B cell (primary cell): ENCODE measurements around the gene KRTAP2-4. TPM values are rescaled to one million over a fixed set of nuclear protein-coding genes. Genes with fewer than 3 reads are reported as not detected.

Experiments
- ATAC-seq: fragments of 200-7000 bp; cut with Tn5 transposase; one replicate; pipeline ENCODE4 v1.10.0; 2021; ENCODE audit warnings: low read depth, mild to moderate bottlenecking, moderate number of reproducible peaks, moderate library complexity
- CTCF ChIA-PET: fragments of 350-600 bp; sonication (Branson Sonifier 250); formaldehyde crosslinking; loops from one replicate; lab custom pipeline; 2021; ENCODE audit warnings: antibody characterized with exemption, inconsistent platforms; lab: Charles Lee
- POLR2A ChIA-PET: fragments of 350-600 bp; sonication (Branson Sonifier 250); formaldehyde crosslinking; loops from one replicate; lab custom pipeline; 2021; ENCODE audit warnings: antibody characterized with exemption; lab: Charles Lee
- DNase-seq: peaks from one replicate; pipeline ENCODE4 v3.0.0; 2013
- H2AFZ ChIP-seq: 2 replicates; pipeline ENCODE4 v1.6.1; 2012; ENCODE audit warnings: mild to moderate bottlenecking, low read depth, low read length; ENCODE audit not compliant: insufficient read depth, poor library complexity, severe bottlenecking
- H3K27ac ChIP-seq, 2 donors: 1 replicate in 1 of 2; 2 replicates in 1 of 2; pipeline ENCODE4 v1.5.1; 2012 to 2013; ENCODE audit warnings: low read length in 2 of 2, mild to moderate bottlenecking in 2 of 2, moderate library complexity in 1 of 2
- H3K27me3 ChIP-seq, 4 experiments: fragments of 200-600 bp in 1 of 4; sonication (generic) in 1 of 4; replicated peaks in 1 of 4; 1 replicate in 2 of 4; 2 replicates in 2 of 4; pipeline versions ENCODE4 v1.6.1 to v1.7.0; 2013 to 2016; ENCODE audit warnings: low read length in 3 of 4, mild to moderate bottlenecking in 2 of 4, mixed read lengths in 1 of 4, moderate library complexity in 1 of 4; ENCODE audit not compliant: insufficient read depth in 4 of 4, control insufficient read depth in 3 of 4; ENCODE audit errors: control extremely low read depth in 1 of 4
- H3K36me3 ChIP-seq, 2 experiments: replicated peaks in 1 of 2; 1 replicate in 1 of 2; 2 replicates in 1 of 2; pipeline versions ENCODE4 v1.6.1 to v1.7.1; 2013; ENCODE audit warnings: low read length in 1 of 2; ENCODE audit not compliant: insufficient read depth in 2 of 2, control insufficient read depth in 1 of 2; ENCODE audit errors: control extremely low read depth in 1 of 2, extremely low read depth in 1 of 2
- H3K4me1 ChIP-seq, 2 donors: fragments of 200-600 bp in 1 of 2; sonication (generic) in 1 of 2; 1 replicate in 1 of 2; 2 replicates in 1 of 2; pipeline versions ENCODE4 v1.5.1 to v1.6.1; 2013 to 2017; ENCODE audit warnings: low read length in 2 of 2; ENCODE audit not compliant: control insufficient read depth in 2 of 2, insufficient read depth in 2 of 2
- H3K4me2 ChIP-seq: replicated peaks from 2 replicates; pipeline ENCODE3; 2012; ENCODE audit warnings: mild to moderate bottlenecking, low read depth, low read length; ENCODE audit not compliant: poor library complexity, severe bottlenecking
- H3K4me3 ChIP-seq, 5 experiments: fragments of 200-600 bp in 1 of 5; sonication (generic) in 1 of 5; 1 replicate in 3 of 5; 2 replicates in 2 of 5; pipeline versions ENCODE4 v1.5.1 to v1.7.0; 2011 to 2016; ENCODE audit warnings: low read length in 4 of 5, mild to moderate bottlenecking in 4 of 5, low read depth in 2 of 5, control low read depth in 1 of 5, moderate library complexity in 1 of 5; ENCODE audit not compliant: insufficient read depth in 1 of 5; ENCODE audit errors: control extremely low read depth in 1 of 5, extremely low read depth in 1 of 5
- H3K79me2 ChIP-seq: fragments of 200-600 bp; sonication (generic); one replicate; pipeline ENCODE4 v1.6.0; 2016; ENCODE audit warnings: low read length; ENCODE audit not compliant: control insufficient read depth, insufficient read depth
- H3K9ac ChIP-seq: fragments of 200-600 bp; sonication (generic); 2 replicates; pipeline ENCODE4 v1.6.1; 2017; ENCODE audit warnings: mild to moderate bottlenecking, low read length, moderate library complexity
- H3K9me3 ChIP-seq, 3 donors: one replicate each; pipeline versions ENCODE4 v1.6.1 to v1.7.1; 2013; ENCODE audit warnings: low read length in 2 of 3; ENCODE audit not compliant: control insufficient read depth in 2 of 3, insufficient read depth in 1 of 3; ENCODE audit errors: control extremely low read depth in 1 of 3
- H4K20me1 ChIP-seq: 2 replicates; pipeline ENCODE4 v1.6.0; 2012; ENCODE audit warnings: mild to moderate bottlenecking, low read length; ENCODE audit not compliant: insufficient read depth, control insufficient read depth, poor library complexity, severe bottlenecking
- H3K27ac Mint-ChIP-seq: one replicate; pipeline ENCODE4 v1.8.0; 2021; ENCODE audit warnings: mixed read lengths
- H3K27me3 Mint-ChIP-seq: one replicate; pipeline ENCODE4 v1.8.0; 2021; ENCODE audit warnings: mixed read lengths
- H3K4me1 Mint-ChIP-seq: one replicate; pipeline ENCODE4 v1.8.0; 2021; ENCODE audit warnings: mixed read lengths
- H3K4me3 Mint-ChIP-seq: one replicate; pipeline ENCODE4 v1.8.0; 2021; ENCODE audit warnings: mixed read lengths
- H3K9me3 Mint-ChIP-seq: one replicate; pipeline ENCODE4 v1.8.0; 2022; ENCODE audit warnings: mixed read lengths; ENCODE audit not compliant: insufficient read depth
- EZH2 ChIP-seq: IDR thresholded peaks from 2 replicates; pipeline ENCODE4 v1.6.1; 2012; ENCODE audit warnings: borderline replicate concordance, low read depth, mild to moderate bottlenecking, moderate library complexity, low read length; ENCODE audit not compliant: insufficient read depth, poor library complexity, severe bottlenecking
- WGBS: methylation state at CpG from one replicate; pipeline ENCODE4 v1.1.5; 2013; ENCODE audit warnings: missing lambda C conversion rate; ENCODE audit not compliant: insufficient coverage; 5-methylcytosine and 5-hydroxymethylcytosine counted together
- intact Hi-C: fragments of 100-400 bp; cut with micrococcal nuclease; formaldehyde crosslinking; loops from one replicate; pipeline ENCODE4 v1.10.0; 2022
- polyA plus RNA-seq: library from polyadenylated mRNA; depleted of rRNA; stranded (reverse); fragments of >200 nt; gene quantifications from 2 replicates; pipeline ENCODE4 v1.2.3, GENCODE V29; 2012
- total RNA-seq, 2 donors: library from RNA; stranded (reverse); fragments of 120-200 nt in 1 of 2; gene quantifications; 1 replicate in 1 of 2; 2 replicates in 1 of 2; pipeline versions ENCODE4 v1.2.3 to v1.2.4, GENCODE V29; 2013 to 2022
- TF ChIP-seq, protein P1 (sequence below): fragments of 200-600 bp; IDR thresholded peaks from one replicate; pipeline ENCODE4 v1.8.0; 2022; ENCODE audit warnings: antibody characterized with exemption, mild to moderate bottlenecking

KRTAP2-4 gene
- total and polyA plus RNA-seq, 2 donors (not counting 1 experiment from before 2014, with no cell fraction given): not detected

DNA sequence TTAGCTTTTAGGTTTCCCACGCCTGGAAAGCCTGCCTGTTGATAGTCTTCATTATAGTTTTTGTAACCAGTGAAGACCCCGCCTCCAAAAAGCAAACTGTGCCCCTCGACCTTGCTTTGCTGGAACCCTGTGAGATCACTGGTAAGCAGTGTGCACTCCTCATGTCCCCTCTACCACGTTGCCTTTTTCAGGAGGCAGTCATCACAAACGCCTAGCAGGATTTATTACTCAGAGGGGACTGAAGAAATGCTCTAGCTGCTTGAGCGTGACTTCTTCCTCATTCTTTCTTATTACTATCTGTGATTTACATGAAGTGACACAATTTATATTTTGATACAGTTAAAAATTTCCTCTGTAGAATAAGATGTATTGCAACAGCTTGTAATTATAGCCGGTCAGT, 50.2 kb downstream of the KRTAP2-4 start:
- no peaks in the 10 kb centered on the region for H3K9me3 ChIP-seq
- TF ChIP-seq EZH2: no peak
- TF ChIP-seq, protein P1, sequence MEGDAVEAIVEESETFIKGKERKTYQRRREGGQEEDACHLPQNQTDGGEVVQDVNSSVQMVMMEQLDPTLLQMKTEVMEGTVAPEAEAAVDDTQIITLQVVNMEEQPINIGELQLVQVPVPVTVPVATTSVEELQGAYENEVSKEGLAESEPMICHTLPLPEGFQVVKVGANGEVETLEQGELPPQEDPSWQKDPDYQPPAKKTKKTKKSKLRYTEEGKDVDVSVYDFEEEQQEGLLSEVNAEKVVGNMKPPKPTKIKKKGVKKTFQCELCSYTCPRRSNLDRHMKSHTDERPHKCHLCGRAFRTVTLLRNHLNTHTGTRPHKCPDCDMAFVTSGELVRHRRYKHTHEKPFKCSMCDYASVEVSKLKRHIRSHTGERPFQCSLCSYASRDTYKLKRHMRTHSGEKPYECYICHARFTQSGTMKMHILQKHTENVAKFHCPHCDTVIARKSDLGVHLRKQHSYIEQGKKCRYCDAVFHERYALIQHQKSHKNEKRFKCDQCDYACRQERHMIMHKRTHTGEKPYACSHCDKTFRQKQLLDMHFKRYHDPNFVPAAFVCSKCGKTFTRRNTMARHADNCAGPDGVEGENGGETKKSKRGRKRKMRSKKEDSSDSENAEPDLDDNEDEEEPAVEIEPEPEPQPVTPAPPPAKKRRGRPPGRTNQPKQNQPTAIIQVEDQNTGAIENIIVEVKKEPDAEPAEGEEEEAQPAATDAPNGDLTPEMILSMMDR: no peak
- H3K27me3 ChIP-seq: no peaks in the 10 kb centered on the region
- no peak overlapping the region for H2AFZ ChIP-seq
- no peak overlapping the region for H3K27ac ChIP-seq
- no peaks in the 10 kb centered on the region for H4K20me1 ChIP-seq
- Mint-ChIP-seq H3K27ac (no peak overlapping the region), H3K4me1 (no peaks in the 10 kb centered on the region), H3K9me3 (no peaks in the 10 kb centered on the region), H3K4me3 (no peak overlapping the region), H3K27me3 (peaks cover 14% of the 10 kb centered on the region)
- ATAC-seq (no peak), DNase-seq (no peak)
- POLR2A ChIA-PET: no interaction called here
- 89% methylated on average over 4 of the region's 7 CpGs for WGBS
- no peak overlapping the region for H3K4me3 ChIP-seq
- H3K36me3 ChIP-seq: no peaks in the 10 kb centered on the region
- intact Hi-C loops: no loop called here
- H3K79me2 ChIP-seq: no peaks in the 10 kb centered on the region
- no peaks in the 10 kb centered on the region for H3K4me1 ChIP-seq
- H3K9ac ChIP-seq: no peak overlapping the region
- no peak overlapping the region for H3K4me2 ChIP-seq
- CTCF ChIA-PET: no interaction called here

Other genes starting within 250 kb of the KRTAP2-4 start
Only the 30 nearest of the 39 such genes appear.
- gene KRT20, start 180.6 kb downstream of the KRTAP2-4 start, total RNA-seq: not detected in 2 replicates
- gene KRT20, start 180.6 kb downstream of the KRTAP2-4 start, polyA plus RNA-seq: not detected in 2 replicates
- not detected in 2 replicates for gene KRT23, start 128.2 kb downstream of the KRTAP2-4 start, total RNA-seq
- 0.06 TPM in 1 of 2 replicates, not detected in the other for gene KRT23, start 128.2 kb downstream of the KRTAP2-4 start, polyA plus RNA-seq
- not detected in 2 replicates for gene KRT39, start 98.9 kb downstream of the KRTAP2-4 start, total RNA-seq
- not detected in 2 replicates for gene KRT39, start 98.9 kb downstream of the KRTAP2-4 start, polyA plus RNA-seq
- gene KRT40, start 81.6 kb downstream of the KRTAP2-4 start, total RNA-seq: not detected in 2 replicates
- gene KRT40, start 81.6 kb downstream of the KRTAP2-4 start, polyA plus RNA-seq: not detected in 2 replicates
- gene KRTAP3-3, start 71.7 kb downstream of the KRTAP2-4 start, total RNA-seq: not detected in 2 replicates
- not detected in 2 replicates for gene KRTAP3-3, start 71.7 kb downstream of the KRTAP2-4 start, polyA plus RNA-seq
- not detected in 2 replicates for gene KRTAP3-2, start 66.0 kb downstream of the KRTAP2-4 start, total RNA-seq
- not detected in 2 replicates for gene KRTAP3-2, start 66.0 kb downstream of the KRTAP2-4 start, polyA plus RNA-seq
- not detected in 2 replicates for gene KRTAP3-1, start 56.8 kb downstream of the KRTAP2-4 start, total RNA-seq
- gene KRTAP3-1, start 56.8 kb downstream of the KRTAP2-4 start, polyA plus RNA-seq: not detected in 2 replicates
- not detected in 2 replicates for gene KRTAP1-5, start 38.7 kb downstream of the KRTAP2-4 start, total RNA-seq
- gene KRTAP1-5, start 38.7 kb downstream of the KRTAP2-4 start, polyA plus RNA-seq: not detected in 2 replicates
- gene KRTAP1-4, start 35.7 kb downstream of the KRTAP2-4 start, total RNA-seq: not detected in 2 replicates
- not detected in 2 replicates for gene KRTAP1-4, start 35.7 kb downstream of the KRTAP2-4 start, polyA plus RNA-seq
- not detected in 2 replicates for gene KRTAP1-3, start 31.0 kb downstream of the KRTAP2-4 start, total RNA-seq
- not detected in 2 replicates for gene KRTAP1-3, start 31.0 kb downstream of the KRTAP2-4 start, polyA plus RNA-seq
- not detected in 2 replicates for gene KRTAP1-1, start 24.4 kb downstream of the KRTAP2-4 start, total RNA-seq
- not detected in 2 replicates for gene KRTAP1-1, start 24.4 kb downstream of the KRTAP2-4 start, polyA plus RNA-seq
- not detected in 2 replicates for gene KRTAP2-1, start 18.6 kb downstream of the KRTAP2-4 start, total RNA-seq
- gene KRTAP2-1, start 18.6 kb downstream of the KRTAP2-4 start, polyA plus RNA-seq: not detected in 2 replicates
- not detected in 2 replicates for gene KRTAP2-2, start 10.6 kb downstream of the KRTAP2-4 start, total RNA-seq
- gene KRTAP2-2, start 10.6 kb downstream of the KRTAP2-4 start, polyA plus RNA-seq: not detected in 2 replicates
- gene KRTAP2-3, start 5.8 kb downstream of the KRTAP2-4 start, total RNA-seq: not detected in 2 replicates
- gene KRTAP2-3, start 5.8 kb downstream of the KRTAP2-4 start, polyA plus RNA-seq: not detected in 2 replicates
- gene KRTAP4-7, start 18.3 kb upstream of the KRTAP2-4 start, total RNA-seq: not detected in 2 replicates
- not detected in 2 replicates for gene KRTAP4-7, start 18.3 kb upstream of the KRTAP2-4 start, polyA plus RNA-seq
- not detected in 2 replicates for gene KRTAP4-8, start 32.3 kb upstream of the KRTAP2-4 start, total RNA-seq
- gene KRTAP4-8, start 32.3 kb upstream of the KRTAP2-4 start, polyA plus RNA-seq: not detected in 2 replicates
- not detected in 2 replicates for gene KRTAP4-16, start 36.3 kb upstream of the KRTAP2-4 start, total RNA-seq
- not detected in 2 replicates for gene KRTAP4-16, start 36.3 kb upstream of the KRTAP2-4 start, polyA plus RNA-seq
- not detected in 2 replicates for gene KRTAP4-9, start 39.5 kb upstream of the KRTAP2-4 start, total RNA-seq
- gene KRTAP4-9, start 39.5 kb upstream of the KRTAP2-4 start, polyA plus RNA-seq: not detected in 2 replicates
- gene KRTAP4-11, start 52.5 kb upstream of the KRTAP2-4 start, total RNA-seq: not detected in 2 replicates
- gene KRTAP4-11, start 52.5 kb upstream of the KRTAP2-4 start, polyA plus RNA-seq: not detected in 2 replicates
- gene KRTAP4-12, start 58.3 kb upstream of the KRTAP2-4 start, total RNA-seq: not detected in 2 replicates
- gene KRTAP4-12, start 58.3 kb upstream of the KRTAP2-4 start, polyA plus RNA-seq: 0.12 TPM in 1 of 2 replicates, not detected in the other
- gene KRTAP4-6, start 74.7 kb upstream of the KRTAP2-4 start, total RNA-seq: not detected in 2 replicates
- gene KRTAP4-6, start 74.7 kb upstream of the KRTAP2-4 start, polyA plus RNA-seq: not detected in 2 replicates
- not detected in 2 replicates for gene KRTAP4-5, start 83.9 kb upstream of the KRTAP2-4 start, total RNA-seq
- gene KRTAP4-5, start 83.9 kb upstream of the KRTAP2-4 start, polyA plus RNA-seq: not detected in 2 replicates
- gene KRTAP4-4, start 94.9 kb upstream of the KRTAP2-4 start, total RNA-seq: not detected in 2 replicates
- gene KRTAP4-4, start 94.9 kb upstream of the KRTAP2-4 start, polyA plus RNA-seq: not detected in 2 replicates
- not detected in 2 replicates for gene KRTAP4-3, start 102.3 kb upstream of the KRTAP2-4 start, total RNA-seq
- not detected in 2 replicates for gene KRTAP4-3, start 102.3 kb upstream of the KRTAP2-4 start, polyA plus RNA-seq
- not detected in 2 replicates for gene KRTAP4-2, start 112.3 kb upstream of the KRTAP2-4 start, total RNA-seq
- not detected in 2 replicates for gene KRTAP4-2, start 112.3 kb upstream of the KRTAP2-4 start, polyA plus RNA-seq
- gene KRTAP4-1, start 119.0 kb upstream of the KRTAP2-4 start, total RNA-seq: not detected in 2 replicates
- gene KRTAP4-1, start 119.0 kb upstream of the KRTAP2-4 start, polyA plus RNA-seq: not detected in 2 replicates
- not detected in 2 replicates for gene KRTAP9-1, start 124.0 kb upstream of the KRTAP2-4 start, total RNA-seq
- gene KRTAP9-1, start 124.0 kb upstream of the KRTAP2-4 start, polyA plus RNA-seq: not detected in 2 replicates
- gene KRTAP9-2, start 160.8 kb upstream of the KRTAP2-4 start, total RNA-seq: not detected in 2 replicates
- gene KRTAP9-2, start 160.8 kb upstream of the KRTAP2-4 start, polyA plus RNA-seq: not detected in 2 replicates
- gene KRTAP9-3, start 166.6 kb upstream of the KRTAP2-4 start, total RNA-seq: not detected in 2 replicates
- gene KRTAP9-3, start 166.6 kb upstream of the KRTAP2-4 start, polyA plus RNA-seq: not detected in 2 replicates
- not detected in 2 replicates for gene KRTAP9-8, start 172.1 kb upstream of the KRTAP2-4 start, total RNA-seq
- gene KRTAP9-8, start 172.1 kb upstream of the KRTAP2-4 start, polyA plus RNA-seq: not detected in 2 replicates